DND-41 (cell line): Measurements from ENCODE around the gene SYCP2L.
"Not testable (repeated sequence)": the region's sequence is repeated elsewhere in the genome, so short reads cannot be mapped to it uniquely, and the experiment has no call there.

Experiments used
- ATAC-seq: fragments of 200-7000 bp; cut with Tn5 transposase; 3 replicates; pipeline ENCODE4 v1.9.1; 2021; ENCODE audit warnings: low read depth; ENCODE audit not compliant: insufficient read depth
- DNase-seq: peaks from one replicate; pipeline ENCODE4 v3.0.0-alpha.2; 2020
- H2AFZ ChIP-seq: 2 replicates; pipeline ENCODE4 v1.6.0; 2012; ENCODE audit warnings: low read depth, low read length
- H3K27ac ChIP-seq: 2 replicates; pipeline ENCODE4 v1.5.1; 2012; ENCODE audit warnings: low read length, inconsistent platforms
- H3K27me3 ChIP-seq: fragments of 200-600 bp; sonication (generic); 2 replicates; pipeline ENCODE4 v1.6.0; 2012; ENCODE audit warnings: low read length, mild to moderate bottlenecking, inconsistent platforms; ENCODE audit not compliant: insufficient read depth, poor library complexity
- H3K36me3 ChIP-seq: 2 replicates; pipeline ENCODE4 v1.5.1; 2012; ENCODE audit warnings: low read length, inconsistent platforms; ENCODE audit not compliant: insufficient read depth
- H3K4me1 ChIP-seq: 2 replicates; pipeline ENCODE4 v1.5.1; 2012; ENCODE audit warnings: mild to moderate bottlenecking, low read length; ENCODE audit not compliant: insufficient read depth
- H3K4me2 ChIP-seq: 2 replicates; pipeline ENCODE4 v1.6.0; 2012; ENCODE audit warnings: mild to moderate bottlenecking, moderate library complexity, low read length, inconsistent platforms; ENCODE audit not compliant: insufficient read depth
- H3K4me3 ChIP-seq, 2 experiments: fragments of 200-600 bp in 1 of 2; shearing (Covaris generic) in 1 of 2; 2 replicates each; pipeline ENCODE4 v1.5.1; 2012 to 2016; ENCODE audit warnings: inconsistent platforms in 2 of 2, low read length in 2 of 2, mild to moderate bottlenecking in 2 of 2, low read depth in 1 of 2, moderate library complexity in 1 of 2
- H3K79me2 ChIP-seq: 2 replicates; pipeline ENCODE4 v1.6.0; 2012; ENCODE audit warnings: low read length, inconsistent platforms; ENCODE audit not compliant: insufficient read depth
- H3K9ac ChIP-seq: 2 replicates; pipeline ENCODE4 v1.6.0; 2012; ENCODE audit warnings: low read depth, mild to moderate bottlenecking, inconsistent platforms, low read length, moderate library complexity
- H3K9me3 ChIP-seq: 2 replicates; pipeline ENCODE4 v1.5.1; 2012; ENCODE audit warnings: low read length, moderate library complexity, mild to moderate bottlenecking, inconsistent platforms; ENCODE audit not compliant: insufficient read depth, severe bottlenecking
- H4K20me1 ChIP-seq: 2 replicates; pipeline ENCODE4 v1.6.0; 2012; ENCODE audit warnings: low read length; ENCODE audit not compliant: insufficient read depth
- CTCF ChIP-seq: IDR thresholded peaks from 2 replicates; pipeline ENCODE4 v1.5.1; 2012; ENCODE audit warnings: borderline replicate concordance, low read length, moderate library complexity, mild to moderate bottlenecking; ENCODE audit not compliant: poor library complexity, severe bottlenecking; ENCODE audit errors: extremely low read depth
- EZH2 ChIP-seq: IDR thresholded peaks from 3 replicates; pipeline ENCODE4 v1.6.1; 2012; ENCODE audit warnings: borderline replicate concordance, low read depth, mild to moderate bottlenecking, moderate library complexity, low read length, inconsistent platforms; ENCODE audit not compliant: severe bottlenecking

The SYCP2L gene

GRCh38 chr6:10862361-10862760 is 24.5 kb upstream of the SYCP2L start:
- Histone ChIP-seq H3K36me3 (no peaks in the 10 kb centered on the region), H3K79me2 (no peaks in the 10 kb centered on the region), H3K9me3 (no peaks in the 10 kb centered on the region), H3K9ac (no peak overlapping the region), H3K27me3 (no peaks in the 10 kb centered on the region), H3K4me1 (no peaks in the 10 kb centered on the region), H4K20me1 (no peaks in the 10 kb centered on the region), H3K27ac (no peak overlapping the region), H3K4me2 (no peak overlapping the region), H2AFZ (no peak overlapping the region), H3K4me3 (no peak overlapping the region)
- ATAC-seq, result no peak
- no peak for DNase-seq
- TF ChIP-seq CTCF (no peak), EZH2 (no peak)

- not testable (repeated sequence) for DNase-seq
These were observed 23.8 kb upstream of the SYCP2L start for GRCh38 chr6:10863031-10863430.

GRCh38 chr6:10866709-10867108 is 20.1 kb upstream of the SYCP2L start:
- ATAC-seq, H4K20me1 ChIP-seq: not testable (repeated sequence)

More at GRCh38 chr6:10863031-10863430, 23.8 kb upstream of the SYCP2L start:
- H2AFZ ChIP-seq, H3K9me3 ChIP-seq, H3K79me2 ChIP-seq, H3K9ac ChIP-seq, H4K20me1 ChIP-seq, H3K4me2 ChIP-seq, ATAC-seq, H3K36me3 ChIP-seq, H3K27me3 ChIP-seq, H3K4me1 ChIP-seq, H3K4me3 ChIP-seq, H3K27ac ChIP-seq: not testable (repeated sequence)

GRCh38 chr6:10867952-10868351 is 18.9 kb upstream of the SYCP2L start:
- no peaks in the 10 kb centered on the region for H3K79me2 ChIP-seq
- H4K20me1 ChIP-seq, result no peaks in the 10 kb centered on the region
- H3K9me3 ChIP-seq, result no peaks in the 10 kb centered on the region
- H3K36me3 ChIP-seq, result no peaks in the 10 kb centered on the region
- H3K4me2 ChIP-seq, result no peak overlapping the region
- DNase-seq (no peak), ATAC-seq (no peak)
- no peak overlapping the region for H3K4me3 ChIP-seq
- H3K27me3 ChIP-seq, result no peaks in the 10 kb centered on the region
- TF ChIP-seq CTCF (no peak), EZH2 (no peak)
- H3K27ac ChIP-seq, result no peak overlapping the region
- no peaks in the 10 kb centered on the region for H3K4me1 ChIP-seq
- H2AFZ ChIP-seq, result no peak overlapping the region
- no peak overlapping the region for H3K9ac ChIP-seq

More at GRCh38 chr6:10866709-10867108, 20.1 kb upstream of the SYCP2L start:
- not testable (repeated sequence) for H3K79me2 ChIP-seq, H3K4me3 ChIP-seq, H3K27ac ChIP-seq, DNase-seq, H3K4me1 ChIP-seq, H3K4me2 ChIP-seq, H3K27me3 ChIP-seq, H3K36me3 ChIP-seq, H3K9me3 ChIP-seq, H2AFZ ChIP-seq, H3K9ac ChIP-seq
